Stomach (tissue), 4 donors: Measurements from ENCODE around the gene TMTC2.

Experiments
- POLR2AphosphoS5 ChIP-seq, 3 donors: sonication (generic); formaldehyde crosslinking; IDR thresholded peaks; one replicate each; pipeline ENCODE4 v1.6.1; 2016; ENCODE audit warnings: antibody characterized with exemption in 3 of 3
- TF ChIP-seq, protein P1 (sequence below), 7 experiments: fragments of 450-650 bp in 4 of 7; fragments of 200-600 bp in 3 of 7; sonication (generic) in 3 of 7; IDR thresholded peaks; one replicate each; pipeline ENCODE4 v1.5.1; 2016 to 2019; ENCODE audit warnings: antibody characterized with exemption in 7 of 7, control low read depth in 2 of 7, mild to moderate bottlenecking in 1 of 7

DNA sequence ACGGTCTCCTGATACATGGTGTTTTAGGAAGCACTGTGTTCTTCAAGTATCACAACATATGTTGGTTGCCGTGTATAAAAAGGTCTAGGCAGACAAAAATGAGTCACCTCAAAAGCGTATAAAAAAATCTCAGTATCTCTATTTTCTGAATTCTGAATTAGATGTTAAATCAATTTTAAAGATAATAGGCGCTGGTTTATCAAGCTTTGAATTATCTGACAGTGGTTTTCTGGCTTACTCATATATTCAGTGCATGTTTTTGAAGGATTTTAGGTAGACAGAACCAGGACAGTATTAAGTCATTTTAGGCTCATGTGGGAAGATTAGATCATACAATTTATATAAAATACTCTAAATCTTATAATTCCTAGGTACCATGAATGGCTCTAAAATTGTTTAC is 110.8 kb downstream of the TMTC2 start:
- no peak for TF ChIP-seq POLR2AphosphoS5 (IDR thresholded peaks at IDR 0.05)
- TF ChIP-seq, protein P1, sequence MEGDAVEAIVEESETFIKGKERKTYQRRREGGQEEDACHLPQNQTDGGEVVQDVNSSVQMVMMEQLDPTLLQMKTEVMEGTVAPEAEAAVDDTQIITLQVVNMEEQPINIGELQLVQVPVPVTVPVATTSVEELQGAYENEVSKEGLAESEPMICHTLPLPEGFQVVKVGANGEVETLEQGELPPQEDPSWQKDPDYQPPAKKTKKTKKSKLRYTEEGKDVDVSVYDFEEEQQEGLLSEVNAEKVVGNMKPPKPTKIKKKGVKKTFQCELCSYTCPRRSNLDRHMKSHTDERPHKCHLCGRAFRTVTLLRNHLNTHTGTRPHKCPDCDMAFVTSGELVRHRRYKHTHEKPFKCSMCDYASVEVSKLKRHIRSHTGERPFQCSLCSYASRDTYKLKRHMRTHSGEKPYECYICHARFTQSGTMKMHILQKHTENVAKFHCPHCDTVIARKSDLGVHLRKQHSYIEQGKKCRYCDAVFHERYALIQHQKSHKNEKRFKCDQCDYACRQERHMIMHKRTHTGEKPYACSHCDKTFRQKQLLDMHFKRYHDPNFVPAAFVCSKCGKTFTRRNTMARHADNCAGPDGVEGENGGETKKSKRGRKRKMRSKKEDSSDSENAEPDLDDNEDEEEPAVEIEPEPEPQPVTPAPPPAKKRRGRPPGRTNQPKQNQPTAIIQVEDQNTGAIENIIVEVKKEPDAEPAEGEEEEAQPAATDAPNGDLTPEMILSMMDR (IDR thresholded peaks at IDR 0.05): no peak
